Large intestine (tissue), 3 donors: ENCODE measurements around the gene GFPT1. TPM values are rescaled to one million over a fixed set of nuclear protein-coding genes. Genes with fewer than 3 reads are reported as not detected.
"Not testable (repeated sequence)": the region's sequence is repeated elsewhere in the genome, so short reads cannot be mapped to it uniquely, and the experiment has no call there.

Experiments
- DNase-seq, 2 donors: peaks; one replicate each; pipeline versions ENCODE4 v3.0.0 to v3.0.0-alpha.2; 2013
- H3K27ac ChIP-seq: one replicate; pipeline ENCODE4 v1.5.1; 2013; ENCODE audit warnings: low read length
- H3K27me3 ChIP-seq: 2 replicates; pipeline ENCODE4 v1.6.1; 2013; ENCODE audit warnings: low read length; ENCODE audit not compliant: control insufficient read depth, insufficient read depth
- H3K36me3 ChIP-seq: 2 replicates; pipeline ENCODE4 v1.6.1; 2013; ENCODE audit warnings: low read length; ENCODE audit not compliant: control insufficient read depth, insufficient read depth
- H3K4me1 ChIP-seq: one replicate; pipeline ENCODE4 v1.6.1; 2013; ENCODE audit warnings: low read length; ENCODE audit not compliant: control insufficient read depth, insufficient read depth
- H3K4me3 ChIP-seq: one replicate; pipeline ENCODE4 v1.5.1; 2013; ENCODE audit warnings: low read length
- H3K9me3 ChIP-seq: one replicate; pipeline ENCODE4 v1.6.1; 2013; ENCODE audit warnings: mild to moderate bottlenecking, low read depth, low read length, moderate library complexity; ENCODE audit not compliant: control insufficient read depth
- WGBS: methylation state at CpG from one replicate; pipeline ENCODE4 v1.1.5; 2013; ENCODE audit warnings: low lambda C conversion rate; ENCODE audit not compliant: insufficient coverage; 5-methylcytosine and 5-hydroxymethylcytosine counted together
- polyA plus RNA-seq: library from polyadenylated mRNA; unstranded; fragments of 120-200 nt; gene quantifications from one replicate; pipeline ENCODE4 v1.2.1, GENCODE V29; 2013

GFPT1 gene
- polyA plus RNA-seq, 1 donor, result 46.4 TPM

GRCh38 chr2:69368588-69368987 is 18.4 kb downstream of the GFPT1 start:
- no peak overlapping the region for H3K4me3 ChIP-seq
- no peak for DNase-seq
- no peak overlapping the region for H3K27ac ChIP-seq
- WGBS, result 100% methylated on average over 1 of the region's 7 CpGs
- H3K4me1 ChIP-seq, result no peaks in the 10 kb centered on the region
- H3K36me3 ChIP-seq, result peaks cover 60% of the 10 kb centered on the region
- no peaks in the 10 kb centered on the region for H3K27me3 ChIP-seq
- no peaks in the 10 kb centered on the region for H3K9me3 ChIP-seq

GRCh38 chr2:69359371-69359770 is 27.7 kb downstream of the GFPT1 start:
- H3K9me3 ChIP-seq, result no peaks in the 10 kb centered on the region
- DNase-seq, result no peak
- H3K4me3 ChIP-seq, result no peak overlapping the region
- no peaks in the 10 kb centered on the region for H3K27me3 ChIP-seq
- peaks cover 81% of the 10 kb centered on the region for H3K36me3 ChIP-seq
- no peaks in the 10 kb centered on the region for H3K4me1 ChIP-seq
- no peak overlapping the region for H3K27ac ChIP-seq

- H3K27ac ChIP-seq, result no peak overlapping the region
- H3K27me3 ChIP-seq, result no peaks in the 10 kb centered on the region
- no peak for DNase-seq
- no peaks in the 10 kb centered on the region for H3K9me3 ChIP-seq
- no peak overlapping the region for H3K4me3 ChIP-seq
- WGBS, result 71% methylated on average over 1 of the region's 3 CpGs
- H3K4me1 ChIP-seq, result no peaks in the 10 kb centered on the region
- peaks cover 85% of the 10 kb centered on the region for H3K36me3 ChIP-seq
Observed at GRCh38 chr2:69358914-69359313, 28.1 kb downstream of the GFPT1 start.

- DNase-seq, result no peak
- Histone ChIP-seq H3K4me1 (no peaks in the 10 kb centered on the region), H3K9me3 (no peaks in the 10 kb centered on the region), H3K36me3 (peaks cover 81% of the 10 kb centered on the region), H3K27ac (no peak overlapping the region), H3K27me3 (no peaks in the 10 kb centered on the region), H3K4me3 (no peak overlapping the region)
- WGBS, result no CpG with 5 or more reads among the region's 5 CpGs
Observed at GRCh38 chr2:69356471-69356870, 30.6 kb downstream of the GFPT1 start.

GRCh38 chr2:69354976-69355375 is 32.1 kb downstream of the GFPT1 start:
- not testable (repeated sequence) for H3K9me3 ChIP-seq, H3K4me1 ChIP-seq, DNase-seq, H3K27ac ChIP-seq, H3K4me3 ChIP-seq, H3K27me3 ChIP-seq
- WGBS, result 75% methylated on average over 1 of the region's 3 CpGs
- peaks cover 75% of the 10 kb centered on the region for H3K36me3 ChIP-seq

- Histone ChIP-seq H3K4me3 (no peak overlapping the region), H3K27me3 (no peaks in the 10 kb centered on the region), H3K27ac (no peak overlapping the region), H3K9me3 (no peaks in the 10 kb centered on the region), H3K36me3 (peaks cover 76% of the 10 kb centered on the region), H3K4me1 (no peaks in the 10 kb centered on the region)
- WGBS, result no CpG with 5 or more reads among the region's 5 CpGs
- no peak for DNase-seq
Observed at GRCh38 chr2:69353360-69353759, 33.7 kb downstream of the GFPT1 start.

- no peak overlapping the region for H3K4me3 ChIP-seq
- no peaks in the 10 kb centered on the region for H3K4me1 ChIP-seq
- 100% methylated on average over 1 of the region's 1 CpG for WGBS
- H3K27ac ChIP-seq, result no peak overlapping the region
- H3K27me3 ChIP-seq, result no peaks in the 10 kb centered on the region
- DNase-seq, result no peak
- no peaks in the 10 kb centered on the region for H3K9me3 ChIP-seq
- peaks cover 78% of the 10 kb centered on the region for H3K36me3 ChIP-seq
Observed at GRCh38 chr2:69348781-69349180, 38.2 kb downstream of the GFPT1 start.

GRCh38 chr2:69345434-69345833 is 41.6 kb downstream of the GFPT1 start:
- Histone ChIP-seq H3K27me3 (no peaks in the 10 kb centered on the region), H3K4me1 (no peaks in the 10 kb centered on the region), H3K27ac (no peak overlapping the region), H3K36me3 (peaks cover 86% of the 10 kb centered on the region), H3K4me3 (no peak overlapping the region), H3K9me3 (no peaks in the 10 kb centered on the region)
- peak; percentile 49 to 76 for DNase-seq

- H3K27me3 ChIP-seq, result no peaks in the 10 kb centered on the region
- H3K9me3 ChIP-seq, result no peaks in the 10 kb centered on the region
- no peaks in the 10 kb centered on the region for H3K4me1 ChIP-seq
- H3K36me3 ChIP-seq, result peaks cover 87% of the 10 kb centered on the region
- H3K4me3 ChIP-seq, result no peak overlapping the region
- DNase-seq, result no peak
- H3K27ac ChIP-seq, result no peak overlapping the region
Observed at GRCh38 chr2:69344305-69344704, 42.7 kb downstream of the GFPT1 start.

- DNase-seq, result no peak
- Histone ChIP-seq H3K4me3 (no peak overlapping the region), H3K9me3 (no peaks in the 10 kb centered on the region), H3K4me1 (no peaks in the 10 kb centered on the region), H3K27me3 (no peaks in the 10 kb centered on the region), H3K27ac (no peak overlapping the region), H3K36me3 (peaks cover 80% of the 10 kb centered on the region)
- WGBS, result 20% methylated on average over 1 of the region's 3 CpGs
Observed at GRCh38 chr2:69340101-69340775, 46.8 kb downstream of the GFPT1 start.

GRCh38 chr2:69335311-69335710 is 51.7 kb downstream of the GFPT1 start:
- no peak overlapping the region for H3K4me3 ChIP-seq
- H3K9me3 ChIP-seq, result no peaks in the 10 kb centered on the region
- H3K27me3 ChIP-seq, result no peaks in the 10 kb centered on the region
- no peak for DNase-seq
- H3K4me1 ChIP-seq, result no peaks in the 10 kb centered on the region
- peaks cover 58% of the 10 kb centered on the region for H3K36me3 ChIP-seq
- no peak overlapping the region for H3K27ac ChIP-seq
- WGBS, result no CpG with 5 or more reads among the region's 2 CpGs
